Mesenchymal stem cell (in vitro differentiated cells and primary cell): ENCODE results near the gene TRAF3. TPM values are rescaled to one million over a fixed set of nuclear protein-coding genes. Genes with fewer than 3 reads are reported as not detected.

ENCODE experiments used
- small RNA-seq: library from polyadenylated mRNA; stranded (forward); fragments of <200 nt; extraction: miRNeasy Mini kit (QIAGEN cat#:217004); gene quantifications from one replicate; pipeline ENCODE3, GENCODE V24; 2013; ENCODE audit warnings: low read depth

The TRAF3 gene

Small RNA genes within 50 kb of the gene (small RNA-seq; reads per million reads assigned to genes)
- not detected for gene RNU6-1316P
